HEK293 (cell line): ENCODE data around the gene BICD2.

ENCODE experiments used
- EGR2 ChIP-seq: fragments of 450-650 bp; formaldehyde crosslinking; IDR thresholded peaks from 2 replicates; pipeline ENCODE4 v1.5.1; 2016; ENCODE audit warnings: low read depth, missing biosample characterization, missing genetic modification characterization
- GFI1B ChIP-seq: fragments of 450-650 bp; formaldehyde crosslinking; IDR thresholded peaks from 2 replicates; pipeline ENCODE4 v1.5.1; 2016; ENCODE audit warnings: missing biosample characterization, missing genetic modification characterization
- GLI4 ChIP-seq: fragments of 450-650 bp; formaldehyde crosslinking; IDR thresholded peaks from 2 replicates; pipeline ENCODE4 v1.5.1; 2016; ENCODE audit warnings: missing biosample characterization, missing genetic modification characterization
- GLIS2 ChIP-seq: fragments of 450-650 bp; formaldehyde crosslinking; IDR thresholded peaks from 2 replicates; pipeline ENCODE4 v1.5.1; 2016; ENCODE audit warnings: missing biosample characterization, missing genetic modification characterization
- KLF9 ChIP-seq: fragments of 450-650 bp; formaldehyde crosslinking; IDR thresholded peaks from 2 replicates; pipeline ENCODE4 v1.5.1; 2016; ENCODE audit warnings: missing biosample characterization, missing genetic modification characterization, low read depth
- SALL2 ChIP-seq: fragments of 450-650 bp; formaldehyde crosslinking; IDR thresholded peaks from 2 replicates; pipeline ENCODE4 v1.5.0; 2017; ENCODE audit warnings: missing biosample characterization, mild to moderate bottlenecking, missing genetic modification characterization, borderline replicate concordance
- SETDB1 ChIP-seq: IDR thresholded peaks from one replicate; pipeline ENCODE4 v1.6.1; 2017; ENCODE audit warnings: mild to moderate bottlenecking, low read length, moderate library complexity, mixed read lengths; ENCODE audit not compliant: insufficient read length
- SP7 ChIP-seq: fragments of 450-650 bp; formaldehyde crosslinking; IDR thresholded peaks from 2 replicates; pipeline ENCODE4 v1.5.1; 2016; ENCODE audit warnings: missing biosample characterization, missing genetic modification characterization
- TRIM28 ChIP-seq: IDR thresholded peaks from 2 replicates; pipeline ENCODE4 v1.6.1; 2011; ENCODE audit warnings: low read length, control low read depth, borderline replicate concordance
- ZNF112 ChIP-seq: fragments of 450-650 bp; formaldehyde crosslinking; IDR thresholded peaks from 2 replicates; pipeline ENCODE4 v1.5.0; 2017; ENCODE audit warnings: missing biosample characterization, missing genetic modification characterization
- ZNF121 ChIP-seq: fragments of 450-650 bp; formaldehyde crosslinking; IDR thresholded peaks from 2 replicates; pipeline ENCODE4 v1.5.1; 2016; ENCODE audit warnings: missing biosample characterization, missing genetic modification characterization
- ZNF132 ChIP-seq: fragments of 450-650 bp; formaldehyde crosslinking; IDR thresholded peaks from 2 replicates; pipeline ENCODE4 v1.5.1; 2017; ENCODE audit warnings: missing biosample characterization, missing genetic modification characterization, borderline replicate concordance
- ZNF16 ChIP-seq: fragments of 450-650 bp; formaldehyde crosslinking; IDR thresholded peaks from 2 replicates; pipeline ENCODE4 v1.5.1; 2016; ENCODE audit warnings: low read depth, missing biosample characterization, missing genetic modification characterization
- ZNF174 ChIP-seq: fragments of 450-650 bp; formaldehyde crosslinking; IDR thresholded peaks from 2 replicates; pipeline ENCODE4 v1.5.0; 2017; ENCODE audit warnings: missing biosample characterization, mild to moderate bottlenecking, missing genetic modification characterization
- ZNF175 ChIP-seq: fragments of 450-650 bp; formaldehyde crosslinking; IDR thresholded peaks from 2 replicates; pipeline ENCODE4 v1.5.1; 2016; ENCODE audit warnings: missing biosample characterization, missing genetic modification characterization
- ZNF184 ChIP-seq: fragments of 450-650 bp; IDR thresholded peaks from 2 replicates; pipeline ENCODE4 v1.5.1; 2018; ENCODE audit warnings: missing biosample characterization, mild to moderate bottlenecking, missing genetic modification characterization
- ZNF2 ChIP-seq: fragments of 450-650 bp; formaldehyde crosslinking; IDR thresholded peaks from 2 replicates; pipeline ENCODE4 v1.5.1; 2016; ENCODE audit warnings: missing biosample characterization, missing genetic modification characterization
- ZNF366 ChIP-seq: fragments of 450-650 bp; formaldehyde crosslinking; conservative IDR thresholded peaks from 2 replicates; pipeline ENCODE4 v1.5.1; 2016; ENCODE audit warnings: missing biosample characterization, missing genetic modification characterization
- ZNF426 ChIP-seq: fragments of 450-650 bp; formaldehyde crosslinking; IDR thresholded peaks from 2 replicates; pipeline ENCODE4 v1.5.1; 2017; ENCODE audit warnings: missing biosample characterization, missing genetic modification characterization, mild to moderate bottlenecking, inconsistent platforms, moderate library complexity
- ZNF518A ChIP-seq: fragments of 450-650 bp; formaldehyde crosslinking; conservative IDR thresholded peaks from 2 replicates; pipeline ENCODE4 v1.5.1; 2016; ENCODE audit warnings: low read depth, missing biosample characterization, missing genetic modification characterization
- ZNF610 ChIP-seq: fragments of 450-650 bp; formaldehyde crosslinking; IDR thresholded peaks from 2 replicates; pipeline ENCODE4 v1.5.1; 2016; ENCODE audit warnings: missing biosample characterization, missing genetic modification characterization, borderline replicate concordance
- ZNF624 ChIP-seq: fragments of 450-650 bp; formaldehyde crosslinking; IDR thresholded peaks from 2 replicates; pipeline ENCODE4 v1.5.1; 2017; ENCODE audit warnings: missing biosample characterization, missing genetic modification characterization
- ZNF645 ChIP-seq: fragments of 450-650 bp; formaldehyde crosslinking; IDR thresholded peaks from 2 replicates; pipeline ENCODE4; 2016; ENCODE audit warnings: missing biosample characterization, missing genetic modification characterization
- ZNF664 ChIP-seq: fragments of 450-650 bp; formaldehyde crosslinking; IDR thresholded peaks from 2 replicates; pipeline ENCODE4 v1.5.1; 2016; ENCODE audit warnings: missing biosample characterization, missing genetic modification characterization
- ZNF701 ChIP-seq: fragments of 450-650 bp; formaldehyde crosslinking; IDR thresholded peaks from 2 replicates; pipeline ENCODE4 v1.5.1; 2016; ENCODE audit warnings: missing biosample characterization, missing genetic modification characterization
- ZNF747 ChIP-seq: fragments of 450-650 bp; formaldehyde crosslinking; IDR thresholded peaks from 2 replicates; pipeline ENCODE4 v1.5.1; 2016; ENCODE audit warnings: missing biosample characterization, missing genetic modification characterization
- ZNF837 ChIP-seq: fragments of 450-650 bp; formaldehyde crosslinking; IDR thresholded peaks from 2 replicates; pipeline ENCODE4 v1.5.1; 2016; ENCODE audit warnings: missing biosample characterization, missing genetic modification characterization
- ZNF843 ChIP-seq: fragments of 450-650 bp; formaldehyde crosslinking; IDR thresholded peaks from 2 replicates; pipeline ENCODE4 v1.5.1; 2016; ENCODE audit warnings: missing biosample characterization, missing genetic modification characterization
- ZSCAN16 ChIP-seq: fragments of 450-650 bp; formaldehyde crosslinking; IDR thresholded peaks from 2 replicates; pipeline ENCODE4 v1.5.1; 2016; ENCODE audit warnings: missing biosample characterization, missing genetic modification characterization
- ZSCAN30 ChIP-seq: fragments of 450-650 bp; IDR thresholded peaks from 2 replicates; pipeline ENCODE4 v1.5.1; 2018; ENCODE audit warnings: missing biosample characterization, mild to moderate bottlenecking, missing genetic modification characterization, moderate library complexity
- ZXDB ChIP-seq: fragments of 450-650 bp; formaldehyde crosslinking; IDR thresholded peaks from 2 replicates; pipeline ENCODE4 v1.5.1; 2016; ENCODE audit warnings: missing biosample characterization, missing genetic modification characterization
- TF ChIP-seq, protein P1 (sequence below): fragments of 450-650 bp; formaldehyde crosslinking; IDR thresholded peaks from 2 replicates; pipeline ENCODE4 v1.5.1; 2016; ENCODE audit warnings: missing biosample characterization, missing genetic modification characterization
- TF ChIP-seq, protein P2 (sequence below): fragments of 450-650 bp; formaldehyde crosslinking; IDR thresholded peaks from 2 replicates; pipeline ENCODE4 v1.5.1; 2017; ENCODE audit warnings: missing biosample characterization, missing genetic modification characterization

BICD2 gene

GRCh38 chr9:92669890-92670708 is 94.5 kb downstream of the BICD2 start, which contains the start of gene IPPK (continued):
- TF ChIP-seq ZNF701 (tag by site-specific recombination) (no peak), ZNF837 (tag by site-specific recombination) (no peak), GLI4 (tag by site-specific recombination) (no peak), ZNF518A (tag by site-specific recombination) (peak; percentile 72), ZSCAN16 (tag by site-specific recombination) (no peak), KLF9 (tag by site-specific recombination) (peak; percentile 70), ZNF132 (tag by site-specific recombination) (no peak), GLIS2 (tag by site-specific recombination) (peak; percentile 37; the same call in 1 of the 2 replicates), SETDB1 (no peak), SP7 (tag by site-specific recombination) (peak; percentile 54; the same call in 1 of the 2 replicates), ZNF624 (tag by site-specific recombination) (no peak), ZNF366 (tag by site-specific recombination) (no peak), SALL2 (tag by site-specific recombination) (no peak), ZNF747 (tag by site-specific recombination) (no peak), ZNF174 (tag by site-specific recombination) (no peak), ZNF121 (tag by site-specific recombination) (peak; percentile 78), ZNF184 (tag by site-specific recombination) (no peak), ZNF610 (tag by site-specific recombination) (no peak), ZNF16 (tag by site-specific recombination) (no peak), ZNF112 (tag by site-specific recombination) (no peak), ZSCAN30 (tag by site-specific recombination) (0 out of 2 replicates have a peak, but pooled peaks have one; percentile 61), ZNF2 (peak; percentile 41; the same call in 1 of the 2 replicates), ZNF175 (no peak), ZNF664 (no peak), ZNF426 (no peak), TRIM28 (no peak), ZNF645 (tag by site-specific recombination) (no peak), ZNF843 (tag by site-specific recombination) (no peak), ZXDB (tag by site-specific recombination) (peak; percentile 53), EGR2 (tag by site-specific recombination) (0 out of 2 replicates have a peak, but pooled peaks have one; percentile 29), GFI1B (tag by site-specific recombination) (no peak)
- TF ChIP-seq, protein P1, sequence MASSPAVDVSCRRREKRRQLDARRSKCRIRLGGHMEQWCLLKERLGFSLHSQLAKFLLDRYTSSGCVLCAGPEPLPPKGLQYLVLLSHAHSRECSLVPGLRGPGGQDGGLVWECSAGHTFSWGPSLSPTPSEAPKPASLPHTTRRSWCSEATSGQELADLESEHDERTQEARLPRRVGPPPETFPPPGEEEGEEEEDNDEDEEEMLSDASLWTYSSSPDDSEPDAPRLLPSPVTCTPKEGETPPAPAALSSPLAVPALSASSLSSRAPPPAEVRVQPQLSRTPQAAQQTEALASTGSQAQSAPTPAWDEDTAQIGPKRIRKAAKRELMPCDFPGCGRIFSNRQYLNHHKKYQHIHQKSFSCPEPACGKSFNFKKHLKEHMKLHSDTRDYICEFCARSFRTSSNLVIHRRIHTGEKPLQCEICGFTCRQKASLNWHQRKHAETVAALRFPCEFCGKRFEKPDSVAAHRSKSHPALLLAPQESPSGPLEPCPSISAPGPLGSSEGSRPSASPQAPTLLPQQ = no peak
- TF ChIP-seq, protein P2, sequence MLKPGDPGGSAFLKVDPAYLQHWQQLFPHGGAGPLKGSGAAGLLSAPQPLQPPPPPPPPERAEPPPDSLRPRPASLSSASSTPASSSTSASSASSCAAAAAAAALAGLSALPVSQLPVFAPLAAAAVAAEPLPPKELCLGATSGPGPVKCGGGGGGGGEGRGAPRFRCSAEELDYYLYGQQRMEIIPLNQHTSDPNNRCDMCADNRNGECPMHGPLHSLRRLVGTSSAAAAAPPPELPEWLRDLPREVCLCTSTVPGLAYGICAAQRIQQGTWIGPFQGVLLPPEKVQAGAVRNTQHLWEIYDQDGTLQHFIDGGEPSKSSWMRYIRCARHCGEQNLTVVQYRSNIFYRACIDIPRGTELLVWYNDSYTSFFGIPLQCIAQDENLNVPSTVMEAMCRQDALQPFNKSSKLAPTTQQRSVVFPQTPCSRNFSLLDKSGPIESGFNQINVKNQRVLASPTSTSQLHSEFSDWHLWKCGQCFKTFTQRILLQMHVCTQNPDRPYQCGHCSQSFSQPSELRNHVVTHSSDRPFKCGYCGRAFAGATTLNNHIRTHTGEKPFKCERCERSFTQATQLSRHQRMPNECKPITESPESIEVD (tag by site-specific recombination) = no peak
